HEK293 (cell line): ENCODE results near the gene CPN2.

Experiments
- SETDB1 ChIP-seq: IDR thresholded peaks from one replicate; pipeline ENCODE4 v1.6.1; 2017; ENCODE audit warnings: mild to moderate bottlenecking, low read length, moderate library complexity, mixed read lengths; ENCODE audit not compliant: insufficient read length
- SP2 ChIP-seq: fragments of 450-650 bp; formaldehyde crosslinking; IDR thresholded peaks from 2 replicates; pipeline ENCODE4 v1.5.1; 2016; ENCODE audit warnings: missing biosample characterization, missing genetic modification characterization
- TCF7L2 ChIP-seq: IDR thresholded peaks from 2 replicates; pipeline ENCODE4 v1.6.1; 2011; ENCODE audit warnings: low read depth, mild to moderate bottlenecking, inconsistent platforms, low read length, moderate library complexity, borderline replicate concordance
- ZBTB17 ChIP-seq: fragments of 450-650 bp; formaldehyde crosslinking; IDR thresholded peaks from 2 replicates; pipeline ENCODE4 v1.5.1; 2016; ENCODE audit warnings: missing biosample characterization, missing genetic modification characterization
- ZBTB49 ChIP-seq: fragments of 450-650 bp; formaldehyde crosslinking; IDR thresholded peaks from 2 replicates; pipeline ENCODE4 v1.5.1; 2016; ENCODE audit warnings: missing biosample characterization, missing genetic modification characterization, low read depth
- ZFP3 ChIP-seq: fragments of 450-650 bp; formaldehyde crosslinking; IDR thresholded peaks from 2 replicates; pipeline ENCODE4 v1.5.1; 2016; ENCODE audit warnings: low read depth, missing biosample characterization, missing genetic modification characterization
- ZNF146 ChIP-seq: fragments of 450-650 bp; formaldehyde crosslinking; IDR thresholded peaks from 2 replicates; pipeline ENCODE4 v1.5.1; 2016; ENCODE audit warnings: missing biosample characterization, missing genetic modification characterization
- ZNF24 ChIP-seq: fragments of 450-650 bp; formaldehyde crosslinking; IDR thresholded peaks from 2 replicates; pipeline ENCODE4 v1.5.1; 2016; ENCODE audit warnings: missing biosample characterization, missing genetic modification characterization
- ZNF639 ChIP-seq: fragments of 450-650 bp; formaldehyde crosslinking; IDR thresholded peaks from 2 replicates; pipeline ENCODE4 v1.5.1; 2016; ENCODE audit warnings: missing biosample characterization, missing genetic modification characterization
- ZSCAN16 ChIP-seq: fragments of 450-650 bp; formaldehyde crosslinking; IDR thresholded peaks from 2 replicates; pipeline ENCODE4 v1.5.1; 2016; ENCODE audit warnings: missing biosample characterization, missing genetic modification characterization
- ZSCAN30 ChIP-seq: fragments of 450-650 bp; IDR thresholded peaks from 2 replicates; pipeline ENCODE4 v1.5.1; 2018; ENCODE audit warnings: missing biosample characterization, mild to moderate bottlenecking, missing genetic modification characterization, moderate library complexity
- TF ChIP-seq, protein P1 (sequence below): fragments of 450-650 bp; formaldehyde crosslinking; IDR thresholded peaks from 2 replicates; pipeline ENCODE4 v1.5.1; 2016; ENCODE audit warnings: missing biosample characterization, missing genetic modification characterization
- TF ChIP-seq, protein P2 (sequence below): fragments of 450-650 bp; formaldehyde crosslinking; IDR thresholded peaks from 2 replicates; pipeline ENCODE4 v1.5.1; 2016; ENCODE audit warnings: missing biosample characterization, missing genetic modification characterization

GRCh38 chr3:194373028-194373427 is 21.9 kb upstream of the CPN2 start:
- no peak for TF ChIP-seq ZNF146
- TF ChIP-seq ZSCAN30 (tag by site-specific recombination): no peak
- TF ChIP-seq, protein P1, sequence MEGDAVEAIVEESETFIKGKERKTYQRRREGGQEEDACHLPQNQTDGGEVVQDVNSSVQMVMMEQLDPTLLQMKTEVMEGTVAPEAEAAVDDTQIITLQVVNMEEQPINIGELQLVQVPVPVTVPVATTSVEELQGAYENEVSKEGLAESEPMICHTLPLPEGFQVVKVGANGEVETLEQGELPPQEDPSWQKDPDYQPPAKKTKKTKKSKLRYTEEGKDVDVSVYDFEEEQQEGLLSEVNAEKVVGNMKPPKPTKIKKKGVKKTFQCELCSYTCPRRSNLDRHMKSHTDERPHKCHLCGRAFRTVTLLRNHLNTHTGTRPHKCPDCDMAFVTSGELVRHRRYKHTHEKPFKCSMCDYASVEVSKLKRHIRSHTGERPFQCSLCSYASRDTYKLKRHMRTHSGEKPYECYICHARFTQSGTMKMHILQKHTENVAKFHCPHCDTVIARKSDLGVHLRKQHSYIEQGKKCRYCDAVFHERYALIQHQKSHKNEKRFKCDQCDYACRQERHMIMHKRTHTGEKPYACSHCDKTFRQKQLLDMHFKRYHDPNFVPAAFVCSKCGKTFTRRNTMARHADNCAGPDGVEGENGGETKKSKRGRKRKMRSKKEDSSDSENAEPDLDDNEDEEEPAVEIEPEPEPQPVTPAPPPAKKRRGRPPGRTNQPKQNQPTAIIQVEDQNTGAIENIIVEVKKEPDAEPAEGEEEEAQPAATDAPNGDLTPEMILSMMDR (tag by site-specific recombination): no peak
- no peak for TF ChIP-seq ZFP3
- no peak for TF ChIP-seq ZSCAN16 (tag by site-specific recombination)
- TF ChIP-seq TCF7L2: no peak
- TF ChIP-seq ZBTB49 (tag by site-specific recombination): no peak
- TF ChIP-seq, protein P2, sequence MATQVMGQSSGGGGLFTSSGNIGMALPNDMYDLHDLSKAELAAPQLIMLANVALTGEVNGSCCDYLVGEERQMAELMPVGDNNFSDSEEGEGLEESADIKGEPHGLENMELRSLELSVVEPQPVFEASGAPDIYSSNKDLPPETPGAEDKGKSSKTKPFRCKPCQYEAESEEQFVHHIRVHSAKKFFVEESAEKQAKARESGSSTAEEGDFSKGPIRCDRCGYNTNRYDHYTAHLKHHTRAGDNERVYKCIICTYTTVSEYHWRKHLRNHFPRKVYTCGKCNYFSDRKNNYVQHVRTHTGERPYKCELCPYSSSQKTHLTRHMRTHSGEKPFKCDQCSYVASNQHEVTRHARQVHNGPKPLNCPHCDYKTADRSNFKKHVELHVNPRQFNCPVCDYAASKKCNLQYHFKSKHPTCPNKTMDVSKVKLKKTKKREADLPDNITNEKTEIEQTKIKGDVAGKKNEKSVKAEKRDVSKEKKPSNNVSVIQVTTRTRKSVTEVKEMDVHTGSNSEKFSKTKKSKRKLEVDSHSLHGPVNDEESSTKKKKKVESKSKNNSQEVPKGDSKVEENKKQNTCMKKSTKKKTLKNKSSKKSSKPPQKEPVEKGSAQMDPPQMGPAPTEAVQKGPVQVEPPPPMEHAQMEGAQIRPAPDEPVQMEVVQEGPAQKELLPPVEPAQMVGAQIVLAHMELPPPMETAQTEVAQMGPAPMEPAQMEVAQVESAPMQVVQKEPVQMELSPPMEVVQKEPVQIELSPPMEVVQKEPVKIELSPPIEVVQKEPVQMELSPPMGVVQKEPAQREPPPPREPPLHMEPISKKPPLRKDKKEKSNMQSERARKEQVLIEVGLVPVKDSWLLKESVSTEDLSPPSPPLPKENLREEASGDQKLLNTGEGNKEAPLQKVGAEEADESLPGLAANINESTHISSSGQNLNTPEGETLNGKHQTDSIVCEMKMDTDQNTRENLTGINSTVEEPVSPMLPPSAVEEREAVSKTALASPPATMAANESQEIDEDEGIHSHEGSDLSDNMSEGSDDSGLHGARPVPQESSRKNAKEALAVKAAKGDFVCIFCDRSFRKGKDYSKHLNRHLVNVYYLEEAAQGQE (tag by site-specific recombination): no peak
- TF ChIP-seq SETDB1: no peak
- no peak for TF ChIP-seq ZBTB17 (tag by site-specific recombination)
- no peak for TF ChIP-seq SP2 (tag by site-specific recombination)
- no peak for TF ChIP-seq ZNF24 (tag by site-specific recombination)
- no peak for TF ChIP-seq ZNF639 (tag by site-specific recombination)
